Diencephalon (tissue), 1 donor: ENCODE measurements around the gene SLC11A2. TPM values are rescaled to one million over a fixed set of nuclear protein-coding genes. Genes with fewer than 3 reads are reported as not detected.

Experiments used
- small RNA-seq: library from RNA; depleted of rRNA; stranded (forward); fragments of <200 nt; gene quantifications from one replicate; pipeline ENCODE3, GENCODE V24; 2014
- total RNA-seq: library from RNA; depleted of rRNA; stranded (reverse); fragments of >200 nt; gene quantifications from one replicate; pipeline ENCODE4 v1.2.3, GENCODE V29; 2014

Gene SLC11A2
- total RNA-seq = 85.1 TPM

GRCh38 chr12:51025836-51026638 lies at the start of gene SLC11A2:
Gene SLC11A2, minus strand, starts transcription at chr12:51026384. Its CDS starts 15,656 bp downstream, at chr12:51010728.

DNA sequence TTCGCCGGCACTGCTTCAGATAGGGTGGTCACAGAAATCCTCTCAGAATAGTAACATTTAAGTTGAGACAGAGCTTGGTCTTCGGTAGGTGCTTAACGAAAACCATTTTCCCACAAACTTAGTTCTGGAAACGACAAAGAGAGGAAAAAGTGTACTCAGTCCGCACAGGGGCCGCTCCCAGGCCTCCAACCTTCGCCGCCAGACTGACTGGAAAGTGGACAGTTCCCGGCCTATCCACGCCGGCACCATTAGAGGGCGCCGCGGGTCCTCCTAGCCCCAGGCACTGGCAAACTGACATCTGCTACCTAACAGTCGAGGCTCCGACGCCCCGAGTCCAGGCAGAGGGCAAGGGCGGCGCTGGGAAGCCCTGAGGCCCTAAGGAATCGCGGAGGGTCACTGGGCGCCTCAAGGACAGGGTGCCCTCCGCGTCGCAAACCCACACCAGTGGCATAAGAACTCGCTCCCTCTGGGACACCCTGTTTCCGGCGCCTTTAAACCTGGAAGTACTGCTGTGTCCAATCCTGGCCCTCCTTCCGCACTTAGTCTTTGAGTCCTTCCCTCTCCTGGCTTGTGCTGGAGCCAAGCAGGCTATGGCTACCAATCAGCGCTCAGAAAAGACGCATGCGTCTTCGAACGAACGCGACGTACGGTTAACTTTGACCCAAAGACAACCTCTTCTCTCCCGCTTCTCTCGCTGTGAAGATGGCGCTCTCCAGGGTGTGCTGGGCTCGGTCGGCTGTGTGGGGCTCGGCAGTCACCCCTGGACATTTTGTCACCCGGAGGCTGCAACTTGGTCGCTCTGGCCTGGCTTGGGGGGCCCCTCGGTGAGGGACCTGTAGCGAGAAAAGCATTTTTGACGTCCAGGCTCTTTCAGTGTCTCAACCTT lies 21.7 kb upstream of the SLC11A2 start, which contains the start of gene LETMD1:
Gene LETMD1 (plus strand): TSS at position 673 of the 886 bp plus-strand sequence. CDS start 30 bp downstream, at position 703.

GRCh38 chr12:50952510-50952909 lies 73.7 kb downstream of the SLC11A2 start, which contains the start of gene HIGD1C:
Gene HIGD1C, plus strand, starts transcription at chr12:50952544. Its CDS starts 1,455 bp downstream, at chr12:50953999.

Small RNA genes lying within 50 kb of the gene (small RNA-seq; reads per million reads assigned to genes)
- gene AC008121.1 (not detected), gene RF00019 (not detected), gene RNU6-1273P (not detected), gene RNU6-87P (not detected)

Other genes with a start within 250 kb of the SLC11A2 start
- not detected for gene TMPRSS12, start 183.5 kb downstream of the SLC11A2 start, total RNA-seq
- not detected for gene HIGD1C, start 73.8 kb downstream of the SLC11A2 start, total RNA-seq
- 59.7 TPM for gene LETMD1, start 21.9 kb upstream of the SLC11A2 start, total RNA-seq
- gene CSRNP2, start 57.2 kb upstream of the SLC11A2 start, total RNA-seq = 75.7 TPM
- gene TFCP2, start 146.8 kb upstream of the SLC11A2 start, total RNA-seq = 22.8 TPM
- gene POU6F1, start 191.7 kb upstream of the SLC11A2 start, total RNA-seq = 12.0 TPM
- gene DAZAP2, start 212.4 kb upstream of the SLC11A2 start, total RNA-seq = 63.0 TPM
- 1.4 TPM for gene SMAGP, start 244.0 kb upstream of the SLC11A2 start, total RNA-seq